H9 (cell line): ENCODE measurements around the gene DHRS1. TPM values are rescaled to one million over a fixed set of nuclear protein-coding genes. Genes with fewer than 3 reads are reported as not detected.

Experiments used
- DNase-seq: peaks from one replicate; pipeline ENCODE4 v3.0.0-alpha.2; 2017
- H2AFZ ChIP-seq: one replicate; pipeline ENCODE4 v1.6.1; 2013; ENCODE audit warnings: mild to moderate bottlenecking, low read length, control low read depth, moderate library complexity
- H2AK5ac ChIP-seq: 2 replicates; pipeline ENCODE4 v1.6.1; 2013; ENCODE audit warnings: low read length, control low read depth, mixed read lengths; ENCODE audit not compliant: insufficient read length
- H2BK120ac ChIP-seq: one replicate; pipeline ENCODE4 v1.6.1; 2013; ENCODE audit warnings: low read depth, mild to moderate bottlenecking, low read length, control low read depth, inconsistent platforms; ENCODE audit not compliant: poor library complexity, severe bottlenecking
- H2BK12ac ChIP-seq: 2 replicates; pipeline ENCODE4 v1.6.1; 2013; ENCODE audit warnings: low read length, control low read depth, mixed read lengths, low read depth; ENCODE audit not compliant: insufficient read length
- H2BK15ac ChIP-seq: 2 replicates; pipeline ENCODE4 v1.6.1; 2013; ENCODE audit warnings: low read depth, low read length, control low read depth
- H2BK20ac ChIP-seq: one replicate; pipeline ENCODE4 v1.6.1; 2013; ENCODE audit warnings: low read depth, mild to moderate bottlenecking, low read length, control low read depth, inconsistent platforms; ENCODE audit not compliant: poor library complexity, severe bottlenecking
- H2BK5ac ChIP-seq: 2 replicates; pipeline ENCODE4 v1.6.1; 2013; ENCODE audit warnings: low read length, control low read depth, mixed read lengths; ENCODE audit not compliant: insufficient read length
- H3K14ac ChIP-seq: 2 replicates; pipeline ENCODE4 v1.6.1; 2013; ENCODE audit warnings: low read length, control low read depth; ENCODE audit not compliant: insufficient read depth
- H3K18ac ChIP-seq: 2 replicates; pipeline ENCODE4 v1.6.1; 2013; ENCODE audit warnings: low read depth, mild to moderate bottlenecking, mixed read lengths, low read length, control low read depth; ENCODE audit not compliant: insufficient read length
- H3K23ac ChIP-seq: 2 replicates; pipeline ENCODE4 v1.6.1; 2013; ENCODE audit warnings: low read length, control low read depth, mixed read lengths, low read depth; ENCODE audit not compliant: insufficient read length
- H3K23me2 ChIP-seq: 2 replicates; pipeline ENCODE4 v1.6.1; 2013; ENCODE audit warnings: low read depth, mild to moderate bottlenecking, mixed read lengths, low read length, control low read depth; ENCODE audit not compliant: insufficient read length, poor library complexity, severe bottlenecking
- H3K27ac ChIP-seq: 2 replicates; pipeline ENCODE4 v1.5.1; 2013; ENCODE audit warnings: low read length, control low read depth, mixed read lengths, low read depth; ENCODE audit not compliant: insufficient read length
- H3K27me3 ChIP-seq: 2 replicates; pipeline ENCODE4 v1.6.1; 2013; ENCODE audit warnings: low read length, control low read depth, inconsistent platforms; ENCODE audit not compliant: insufficient read depth
- H3K4ac ChIP-seq: 2 replicates; pipeline ENCODE4 v1.6.1; 2013; ENCODE audit warnings: low read depth, mild to moderate bottlenecking, control low read depth, inconsistent platforms, low read length, moderate library complexity
- H3K4me1 ChIP-seq: 2 replicates; pipeline ENCODE4 v1.6.1; 2013; ENCODE audit warnings: low read length, control low read depth, inconsistent platforms; ENCODE audit not compliant: insufficient read depth
- H3K4me2 ChIP-seq: 2 replicates; pipeline ENCODE4 v1.6.1; 2013; ENCODE audit warnings: low read length, control low read depth, mixed read lengths; ENCODE audit not compliant: insufficient read length, insufficient read depth
- H3K56ac ChIP-seq: 2 replicates; pipeline ENCODE4 v1.6.1; 2013; ENCODE audit warnings: low read depth, mild to moderate bottlenecking, mixed read lengths, low read length, control low read depth; ENCODE audit not compliant: insufficient read length
- H3K79me1 ChIP-seq: 2 replicates; pipeline ENCODE4 v1.6.1; 2013; ENCODE audit warnings: low read depth, mild to moderate bottlenecking, moderate library complexity, low read length, control low read depth, inconsistent platforms; ENCODE audit not compliant: insufficient read depth, poor library complexity, severe bottlenecking
- H3K79me2 ChIP-seq: 2 replicates; pipeline ENCODE4 v1.6.1; 2013; ENCODE audit warnings: low read length, control low read depth, inconsistent platforms; ENCODE audit not compliant: insufficient read depth
- H3K9ac ChIP-seq: 2 replicates; pipeline ENCODE4 v1.6.1; 2013; ENCODE audit warnings: low read length, control low read depth, mixed read lengths; ENCODE audit not compliant: insufficient read length; ENCODE audit errors: extremely low read depth
- H3K9me3 ChIP-seq: one replicate; pipeline ENCODE4 v1.6.1; 2013; ENCODE audit warnings: low read depth, low read length, inconsistent platforms; ENCODE audit not compliant: control insufficient read depth
- H3T11ph ChIP-seq: one replicate; pipeline ENCODE4 v1.6.1; 2013; ENCODE audit warnings: mild to moderate bottlenecking, low read length, control low read depth, inconsistent platforms
- H4K20me1 ChIP-seq: one replicate; pipeline ENCODE4 v1.6.1; 2013; ENCODE audit not compliant: control insufficient read depth, insufficient read length, insufficient read depth
- H4K5ac ChIP-seq: 2 replicates; pipeline ENCODE4 v1.6.1; 2013; ENCODE audit warnings: low read depth, mild to moderate bottlenecking, mixed read lengths, low read length, control low read depth; ENCODE audit not compliant: insufficient read length
- H4K8ac ChIP-seq: replicated peaks from 2 replicates; pipeline ENCODE4 v1.6.1; 2013; ENCODE audit warnings: low read length, control low read depth, mixed read lengths, low read depth; ENCODE audit not compliant: insufficient read length
- H4K91ac ChIP-seq: 2 replicates; pipeline ENCODE4 v1.6.1; 2013; ENCODE audit warnings: low read depth, mild to moderate bottlenecking, moderate library complexity, mixed read lengths, low read length, control low read depth; ENCODE audit not compliant: insufficient read length
- H3K27ac Mint-ChIP-seq, 3 experiments: 2 replicates in 2 of 3; 3 replicates in 1 of 3; pipeline ENCODE4 v1.8.0; 2020 to 2021; ENCODE audit warnings: mixed read lengths in 3 of 3, mild to moderate bottlenecking in 1 of 3, moderate library complexity in 1 of 3
- H3K27me3 Mint-ChIP-seq: 2 replicates; pipeline ENCODE4 v1.8.0; 2021; ENCODE audit warnings: low read depth, mild to moderate bottlenecking, moderate library complexity, mixed read lengths
- H3K36me3 Mint-ChIP-seq, 3 experiments: 2 replicates in 2 of 3; 3 replicates in 1 of 3; pipeline ENCODE4 v1.8.0; 2020 to 2021; ENCODE audit warnings: low read depth in 3 of 3, mixed read lengths in 3 of 3; ENCODE audit not compliant: insufficient read depth in 1 of 3
- H3K4me1 Mint-ChIP-seq, 2 experiments: 2 replicates each; pipeline ENCODE4 v1.8.0; 2020; ENCODE audit warnings: mixed read lengths in 2 of 2
- H3K4me3 Mint-ChIP-seq, 2 experiments: 2 replicates in 1 of 2; 3 replicates in 1 of 2; pipeline ENCODE4 v1.8.0; 2020 to 2021; ENCODE audit warnings: mild to moderate bottlenecking in 2 of 2, mixed read lengths in 2 of 2, moderate library complexity in 1 of 2
- H3K9me3 Mint-ChIP-seq, 2 experiments: 2 replicates in 1 of 2; 3 replicates in 1 of 2; pipeline ENCODE4 v1.8.0; 2020; ENCODE audit warnings: mild to moderate bottlenecking in 2 of 2, mixed read lengths in 2 of 2, moderate library complexity in 1 of 2
- CTCF ChIP-seq: fragments of 200-600 bp; sonication (generic); conservative IDR thresholded peaks from 3 replicates; pipeline ENCODE4 v1.8.0; 2021; ENCODE audit warnings: antibody characterized with exemption, mild to moderate bottlenecking
- WGBS: extraction: QIAGEN DNeasy Blood & Tissue Kit; methylation state at CpG from one replicate; pipeline ENCODE4 v1.1.7; 2013; ENCODE audit warnings: missing lambda C conversion rate, low lambda C conversion rate, mixed read lengths; ENCODE audit not compliant: insufficient read length; ENCODE audit errors: extremely low coverage; 5-methylcytosine and 5-hydroxymethylcytosine counted together
- total RNA-seq: library from RNA; stranded (reverse); gene quantifications from 2 replicates; pipeline ENCODE4 v1.2.1, GENCODE V29; 2021

The DHRS1 gene
- total RNA-seq, 1 experiment from 2014 or later, result 19.1 TPM

DNA sequence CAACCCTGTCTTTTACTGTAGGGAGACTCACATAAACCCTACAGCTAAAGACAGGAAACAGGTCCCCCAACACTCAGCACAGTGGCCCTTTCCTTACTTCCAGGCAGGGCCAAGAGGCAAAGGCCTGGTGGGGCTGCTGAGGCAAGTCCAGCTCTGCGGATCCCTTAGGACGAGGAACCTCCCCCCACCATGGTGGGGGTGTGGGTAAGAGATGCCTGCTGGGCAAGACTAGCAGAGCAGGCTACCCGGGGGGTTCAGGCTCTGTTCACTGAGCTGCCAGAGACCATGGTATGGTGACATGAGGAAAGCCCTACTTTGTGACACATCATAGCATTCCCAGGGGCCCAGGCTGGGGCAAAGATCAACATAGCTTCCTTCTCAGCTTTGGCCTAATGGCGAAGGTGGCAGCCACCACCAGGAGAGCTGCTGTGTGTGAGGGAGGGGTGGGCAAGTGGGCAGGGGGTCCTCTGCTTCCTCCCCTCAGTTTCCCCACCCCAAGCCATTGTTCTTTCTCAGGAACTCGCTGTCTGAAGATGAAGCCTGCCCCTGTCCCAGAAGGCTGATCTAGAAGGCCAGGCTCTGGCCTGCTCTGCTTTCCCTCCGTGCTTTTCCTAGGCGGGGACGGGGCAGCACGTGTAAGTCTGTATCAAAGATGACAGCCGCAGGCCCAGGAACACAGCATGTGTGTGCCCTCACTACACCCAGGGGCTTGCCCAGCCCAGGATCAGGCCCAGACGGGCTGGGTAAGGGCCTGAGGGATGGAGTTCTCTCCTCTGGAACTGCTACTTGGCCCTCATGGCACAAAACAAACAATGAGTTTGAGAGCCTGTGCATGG, 47.1 kb downstream of the DHRS1 start:
- Histone ChIP-seq H3K9me3 (no peaks in the 10 kb centered on the region), H3K4ac (no peak overlapping the region), H3K79me1 (no peaks in the 10 kb centered on the region), H3K23ac (no peak overlapping the region), H4K8ac (no peak overlapping the region), H2BK120ac (no peak overlapping the region), H3K27ac (no peak overlapping the region), H3K18ac (no peak overlapping the region), H2BK5ac (no peak overlapping the region), H4K20me1 (no peaks in the 10 kb centered on the region), H3K23me2 (no peaks in the 10 kb centered on the region), H3K9ac (no peak overlapping the region), H3K4me2 (no peak overlapping the region), H4K91ac (no peak overlapping the region), H3K56ac (no peak overlapping the region), H3K27me3 (no peaks in the 10 kb centered on the region), H2BK20ac (no peak overlapping the region), H4K5ac (no peak overlapping the region), H3T11ph (no peak overlapping the region), H2AK5ac (no peak overlapping the region), H3K79me2 (no peaks in the 10 kb centered on the region), H3K4me1 (no peaks in the 10 kb centered on the region), H2BK15ac (no peak overlapping the region), H2AFZ (no peak overlapping the region), H2BK12ac (no peak overlapping the region), H3K14ac (no peak overlapping the region)
- Mint-ChIP-seq H3K27ac (no peak overlapping the region; a peak in 1 of 7 replicates), H3K9me3 (no peaks in the 10 kb centered on the region), H3K27me3 (no peaks in the 10 kb centered on the region; the same call in 1 of the 2 replicates), H3K36me3 (no peaks in the 10 kb centered on the region), H3K4me3 (no peak overlapping the region), H3K4me1 (no peaks in the 10 kb centered on the region)
- DNase-seq, result no peak
- WGBS, result no CpG with 5 or more reads among the region's 11 CpGs
- no peak for TF ChIP-seq CTCF
